Activated CD8-positive, alpha-beta memory T cell treated with anti-CD3 and anti-CD28 coated beads, Interleukin-2, amount 50 U/mL, for 4 hours (primary cell): ENCODE data around the gene PSAPL1.

Experiments used
- DNase-seq: peaks from one replicate; pipeline ENCODE4 v3.0.0-alpha.2; 2020

PSAPL1 gene, protein sequence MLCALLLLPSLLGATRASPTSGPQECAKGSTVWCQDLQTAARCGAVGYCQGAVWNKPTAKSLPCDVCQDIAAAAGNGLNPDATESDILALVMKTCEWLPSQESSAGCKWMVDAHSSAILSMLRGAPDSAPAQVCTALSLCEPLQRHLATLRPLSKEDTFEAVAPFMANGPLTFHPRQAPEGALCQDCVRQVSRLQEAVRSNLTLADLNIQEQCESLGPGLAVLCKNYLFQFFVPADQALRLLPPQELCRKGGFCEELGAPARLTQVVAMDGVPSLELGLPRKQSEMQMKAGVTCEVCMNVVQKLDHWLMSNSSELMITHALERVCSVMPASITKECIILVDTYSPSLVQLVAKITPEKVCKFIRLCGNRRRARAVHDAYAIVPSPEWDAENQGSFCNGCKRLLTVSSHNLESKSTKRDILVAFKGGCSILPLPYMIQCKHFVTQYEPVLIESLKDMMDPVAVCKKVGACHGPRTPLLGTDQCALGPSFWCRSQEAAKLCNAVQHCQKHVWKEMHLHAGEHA

DNA sequence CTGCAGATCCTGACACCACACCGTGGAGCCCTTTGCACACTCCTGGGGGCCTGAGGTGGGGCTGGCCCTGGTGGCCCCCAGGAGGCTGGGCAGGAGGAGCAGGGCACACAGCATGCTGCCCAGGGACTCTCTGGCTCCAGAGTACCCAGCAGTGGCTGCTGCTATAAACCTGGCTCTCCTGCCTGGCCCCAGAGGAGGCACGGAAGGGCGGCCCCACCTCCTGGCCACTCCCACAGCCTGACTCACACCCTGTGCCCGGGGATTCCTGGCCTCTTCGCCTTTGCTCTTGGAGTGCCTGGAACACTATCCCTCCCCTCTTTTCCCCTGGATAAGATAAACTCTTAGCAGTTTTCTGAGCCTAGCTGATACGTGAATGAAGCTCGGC lies at the start of gene PSAPL1:
Gene PSAPL1 (minus strand): TSS at position 165 of the 385 bp plus-strand sequence. CDS start 51 bp downstream, at position 114.
- DNase-seq, result no peak

DNA sequence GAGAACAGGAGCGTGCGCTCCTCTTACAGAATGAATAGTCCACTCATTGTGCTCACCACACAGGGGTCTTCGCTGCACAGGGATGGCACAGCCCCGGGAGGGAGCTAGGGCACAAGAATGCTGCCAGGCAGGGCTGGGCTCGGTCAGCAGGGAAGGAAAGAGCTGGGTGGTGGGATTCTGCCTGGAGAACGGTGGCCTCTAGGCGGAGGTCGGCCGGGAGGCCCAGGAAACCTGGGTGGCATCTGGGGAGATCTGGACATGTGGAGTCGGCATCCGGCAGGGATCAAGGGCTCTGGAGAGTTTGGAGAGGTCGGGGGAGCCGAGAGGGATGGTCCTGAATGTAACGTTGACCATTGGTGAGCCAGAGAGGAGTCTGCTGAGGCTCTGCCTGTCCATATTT lies 46.5 kb upstream of the PSAPL1 start:
- no peak for DNase-seq

- DNase-seq, result no peak
Observed at GRCh38 chr4:7480423-7480822, 45.7 kb upstream of the PSAPL1 start.

DNA sequence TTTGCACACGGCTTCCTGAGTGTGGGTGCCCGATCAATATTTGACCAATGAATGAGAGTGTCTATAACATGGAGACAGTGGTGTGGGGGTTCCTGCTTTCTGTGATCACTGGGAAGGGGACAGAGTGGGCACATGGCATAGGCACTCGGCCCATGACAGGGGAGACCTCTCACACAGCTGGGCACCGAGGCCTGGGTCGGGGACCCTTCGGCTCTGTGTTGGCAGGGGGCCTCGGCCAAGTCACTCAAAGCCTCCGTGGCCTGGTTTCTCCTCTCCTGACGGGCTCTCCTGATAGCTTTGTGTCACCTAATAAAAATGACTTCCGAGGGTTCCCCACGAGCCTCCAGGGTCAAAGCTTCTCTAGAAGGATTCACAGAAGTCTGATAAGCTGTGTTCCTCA lies 43.9 kb upstream of the PSAPL1 start:
- DNase-seq, result no peak

DNA sequence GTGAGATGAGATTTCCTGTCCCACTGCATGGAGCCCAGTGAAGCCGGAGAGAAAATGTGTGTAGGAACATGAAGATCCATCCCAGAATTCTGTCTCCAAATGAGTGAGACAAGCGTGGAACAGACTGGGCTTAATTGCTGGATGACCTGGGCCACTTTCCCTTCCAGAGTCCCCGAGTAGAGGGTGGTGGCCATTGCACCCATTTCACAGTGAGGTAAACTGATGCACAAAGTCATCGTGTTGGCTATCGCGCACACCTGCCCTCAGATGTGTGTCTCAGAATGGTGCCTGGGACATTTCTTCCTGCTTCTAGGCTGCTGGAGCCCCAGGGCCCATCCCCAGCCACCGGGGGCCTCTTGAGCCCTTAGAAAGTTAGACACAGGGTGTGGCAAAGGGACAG lies 43.0 kb upstream of the PSAPL1 start:
- no peak for DNase-seq

- no peak for DNase-seq
Observed at GRCh38 chr4:7476820-7477219, 42.1 kb upstream of the PSAPL1 start.

- no peak for DNase-seq
Observed at GRCh38 chr4:7475207-7475606, 40.5 kb upstream of the PSAPL1 start.

DNA sequence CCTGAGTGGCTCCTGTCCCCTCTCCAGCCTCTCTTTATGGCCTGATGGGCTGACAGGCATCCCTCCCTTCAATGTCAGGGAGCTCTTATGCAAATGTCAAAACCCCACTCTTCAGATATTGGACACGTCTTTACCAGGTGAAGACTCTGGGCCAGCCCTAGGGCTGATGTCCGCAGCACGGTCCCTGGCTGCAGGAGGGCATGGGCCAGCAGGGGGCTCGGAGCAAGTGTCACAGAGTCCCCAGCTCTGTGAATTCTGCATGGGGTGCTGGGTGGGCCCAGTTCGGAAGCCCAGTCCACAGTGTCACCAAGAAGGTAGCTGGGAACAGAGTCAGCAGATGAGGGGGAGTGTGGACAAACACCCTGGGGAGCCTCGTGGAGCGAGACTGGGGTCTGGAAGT lies 39.6 kb upstream of the PSAPL1 start:
- no peak for DNase-seq

GRCh38 chr4:7473081-7473480 lies 38.4 kb upstream of the PSAPL1 start:
- no peak for DNase-seq

- no peak for DNase-seq
Observed at GRCh38 chr4:7472442-7473013, 37.8 kb upstream of the PSAPL1 start.

DNA sequence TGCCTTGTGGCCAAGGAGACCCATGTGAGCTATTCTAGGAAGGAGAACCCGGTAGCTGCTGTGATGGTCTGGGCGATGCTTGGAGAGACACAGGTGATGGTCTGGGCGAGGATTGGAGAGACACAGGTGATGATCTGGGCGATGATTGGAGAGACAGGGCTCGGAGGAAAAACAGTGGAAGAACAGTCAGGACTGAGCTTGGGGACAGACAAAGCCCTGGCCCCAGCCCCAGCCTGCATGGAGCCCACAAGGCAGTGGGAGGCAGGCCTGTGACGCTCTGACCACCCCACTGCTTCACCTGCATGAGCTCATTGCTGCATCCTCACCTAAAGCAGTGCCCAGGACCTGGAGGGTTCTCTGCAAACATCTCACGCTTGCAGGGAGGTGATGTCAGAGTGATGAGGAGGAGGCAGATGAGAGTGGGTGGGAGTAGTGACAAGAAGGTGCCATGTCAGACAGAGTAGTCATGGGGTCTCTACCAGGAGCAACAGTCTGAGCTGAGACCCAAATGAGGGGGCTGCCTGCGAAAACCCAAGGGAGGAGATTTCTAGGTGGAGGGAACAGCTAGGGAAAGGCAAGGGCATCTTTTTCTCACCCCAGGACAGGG lies 35.9 kb upstream of the PSAPL1 start:
- no peak for DNase-seq

DNA sequence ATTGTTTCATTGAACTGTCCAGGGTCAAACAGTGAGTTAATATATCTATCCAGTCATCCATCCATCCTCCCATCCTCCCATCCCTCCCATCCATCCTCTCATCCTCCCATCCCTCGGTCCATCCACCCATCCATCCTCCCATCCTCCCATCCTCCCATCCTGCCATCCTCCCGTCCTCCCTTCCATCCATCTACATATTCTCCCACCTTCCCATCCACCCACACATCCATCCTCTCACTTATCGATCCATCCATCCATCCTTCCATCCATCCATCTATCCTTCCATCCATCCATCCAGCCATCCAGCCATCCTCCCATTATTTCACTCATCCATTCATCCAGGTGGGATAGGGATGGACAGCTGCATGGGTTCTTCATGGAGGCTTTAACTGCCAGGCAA lies 35.4 kb upstream of the PSAPL1 start:
- no peak for DNase-seq

DNA sequence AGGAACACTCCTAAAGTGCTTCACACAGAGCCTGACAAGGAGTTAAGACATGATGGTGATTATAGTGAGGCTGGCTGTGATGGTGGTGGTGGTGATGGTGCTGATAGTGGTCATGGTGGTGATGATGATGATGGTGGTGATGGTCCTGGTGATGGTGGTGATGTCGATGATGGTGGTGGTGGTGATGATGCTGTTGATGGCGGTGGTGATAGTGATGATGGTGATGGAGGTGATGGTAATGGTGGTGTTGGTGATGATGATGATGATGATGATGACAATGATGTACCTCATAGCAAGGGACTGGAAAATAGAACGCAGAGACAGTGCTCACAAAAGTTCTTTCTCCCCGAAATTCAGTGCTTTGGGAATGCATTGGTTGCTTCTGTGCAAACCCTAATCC lies 34.3 kb upstream of the PSAPL1 start:
- no peak for DNase-seq

GRCh38 chr4:7467471-7467870 lies 32.7 kb upstream of the PSAPL1 start:
- no peak for DNase-seq

GRCh38 chr4:7466904-7467303 lies 32.2 kb upstream of the PSAPL1 start:
- DNase-seq, result no peak

DNA sequence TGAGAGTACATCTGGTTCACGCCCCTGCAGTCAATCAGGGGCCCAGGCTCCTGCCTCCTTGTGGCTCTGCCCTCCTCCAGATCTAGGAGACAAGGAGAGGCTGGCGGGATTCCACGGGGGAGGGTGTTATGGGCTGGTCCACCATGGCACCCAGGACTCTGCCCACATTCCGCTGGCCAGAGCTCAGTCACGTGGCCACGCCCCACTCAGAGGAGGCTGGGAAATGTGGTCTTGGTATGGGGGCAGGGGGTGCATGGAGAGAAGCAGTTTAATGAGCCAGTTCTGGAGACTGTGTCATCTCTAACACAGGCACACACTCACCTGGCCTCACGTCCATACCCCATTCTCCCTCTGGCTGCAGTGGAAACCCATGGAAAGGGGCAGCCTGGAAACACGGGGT lies 31.5 kb upstream of the PSAPL1 start:
- no peak for DNase-seq

DNA sequence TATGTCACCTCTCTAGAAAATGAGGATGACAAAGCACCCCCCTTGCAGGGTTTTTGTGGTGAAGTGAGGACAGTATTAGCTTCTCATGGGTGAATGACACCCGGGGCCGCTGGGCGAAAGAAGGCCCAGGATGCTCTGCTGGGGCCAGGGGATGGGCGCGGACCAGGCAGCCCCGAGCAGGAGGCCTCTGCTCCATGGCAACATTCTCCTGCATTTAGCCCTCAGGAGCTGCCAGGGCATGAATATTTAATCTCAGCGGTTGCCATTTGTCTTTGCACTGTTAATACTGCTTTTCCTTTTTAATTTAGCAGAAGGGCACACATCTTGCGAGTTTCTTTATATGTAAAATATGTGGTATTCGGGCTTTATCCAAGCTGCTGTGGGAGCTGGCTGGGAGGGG lies 30.3 kb upstream of the PSAPL1 start:
- DNase-seq, result no peak

DNA sequence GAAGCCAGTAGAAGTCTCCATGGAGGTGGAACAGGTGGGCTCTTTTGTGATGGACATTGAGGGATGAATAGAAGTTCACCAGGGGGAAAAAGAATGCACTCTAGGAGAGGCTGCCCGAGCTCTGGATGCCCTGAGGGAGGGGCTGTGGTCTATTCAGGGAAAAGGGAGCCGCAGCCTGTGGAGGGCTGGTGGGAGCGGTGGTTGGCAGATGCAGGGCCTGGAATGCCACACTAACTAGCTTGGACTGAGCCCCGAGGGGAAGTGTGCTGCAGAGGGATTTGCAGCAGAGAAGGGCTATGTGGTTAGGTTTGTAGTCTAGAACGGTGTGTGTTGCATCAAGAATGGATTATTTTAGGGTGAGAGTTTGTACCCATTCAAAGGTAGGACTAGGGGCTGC lies 29.5 kb upstream of the PSAPL1 start:
- DNase-seq, result no peak

GRCh38 chr4:7463566-7464258 lies 29.0 kb upstream of the PSAPL1 start:
- no peak for DNase-seq

DNA sequence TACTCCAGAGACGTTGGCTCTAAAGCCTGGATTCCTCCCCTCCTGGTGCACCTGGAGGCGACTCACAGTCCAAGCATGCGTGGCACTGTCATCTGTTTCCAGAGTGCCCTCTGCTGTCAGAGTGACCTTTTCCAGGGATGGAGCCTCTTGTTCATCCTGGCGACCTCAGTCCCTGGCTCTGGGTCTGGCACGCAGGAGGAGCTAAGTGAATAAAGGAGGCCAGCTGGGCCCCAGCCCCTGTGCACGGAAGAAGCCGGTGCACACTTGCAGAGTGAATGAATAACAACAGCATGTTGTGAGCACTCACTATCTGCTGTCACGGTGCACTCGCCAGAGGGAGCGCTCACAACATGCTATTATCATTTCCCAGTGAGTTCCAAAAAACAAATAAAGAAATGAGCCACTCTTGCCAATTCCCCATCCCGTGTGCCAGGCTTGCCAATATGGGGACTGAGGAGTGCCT lies 27.8 kb upstream of the PSAPL1 start:
- no peak for DNase-seq

DNA sequence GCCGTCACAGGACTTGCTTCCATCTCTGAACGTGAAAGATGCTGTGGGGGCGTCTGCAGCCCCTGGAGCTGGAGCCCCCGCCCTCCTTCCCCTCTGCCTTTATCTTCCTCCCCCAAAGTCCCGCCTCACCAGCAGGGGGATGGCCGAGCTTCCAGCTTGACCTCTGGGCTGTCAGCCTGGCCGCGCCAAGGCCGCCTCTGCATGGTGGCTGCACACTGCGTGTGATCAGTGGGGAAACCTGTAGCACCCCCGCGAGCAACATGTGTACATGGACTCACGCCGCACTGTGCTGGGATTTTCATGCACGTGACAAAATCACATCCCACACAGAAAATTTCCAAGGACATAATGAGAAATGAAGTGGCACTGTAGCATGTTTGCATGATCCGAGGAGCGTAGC lies 26.5 kb upstream of the PSAPL1 start:
- DNase-seq, result no peak

DNA sequence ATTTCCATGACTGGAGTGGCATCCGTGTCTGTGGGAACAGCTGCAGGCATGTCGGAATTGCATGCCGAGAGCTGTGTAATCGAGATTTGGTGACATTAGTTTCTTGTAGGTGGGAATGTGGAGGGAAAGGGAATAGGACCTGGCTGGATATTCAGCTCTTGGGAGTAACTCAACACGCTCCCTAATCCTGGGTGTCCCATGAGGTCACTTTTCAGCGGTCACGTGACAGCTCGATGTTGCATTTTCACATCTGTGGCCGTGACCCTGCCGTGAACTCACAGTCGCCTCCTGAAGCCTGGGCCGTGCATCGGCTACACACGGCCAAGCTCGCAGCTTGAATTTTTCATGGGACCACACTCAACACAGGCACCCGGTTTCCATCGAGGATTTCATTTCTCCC lies 25.8 kb upstream of the PSAPL1 start:
- DNase-seq, result no peak

GRCh38 chr4:7459471-7459870 lies 24.7 kb upstream of the PSAPL1 start:
- DNase-seq, result no peak

DNA sequence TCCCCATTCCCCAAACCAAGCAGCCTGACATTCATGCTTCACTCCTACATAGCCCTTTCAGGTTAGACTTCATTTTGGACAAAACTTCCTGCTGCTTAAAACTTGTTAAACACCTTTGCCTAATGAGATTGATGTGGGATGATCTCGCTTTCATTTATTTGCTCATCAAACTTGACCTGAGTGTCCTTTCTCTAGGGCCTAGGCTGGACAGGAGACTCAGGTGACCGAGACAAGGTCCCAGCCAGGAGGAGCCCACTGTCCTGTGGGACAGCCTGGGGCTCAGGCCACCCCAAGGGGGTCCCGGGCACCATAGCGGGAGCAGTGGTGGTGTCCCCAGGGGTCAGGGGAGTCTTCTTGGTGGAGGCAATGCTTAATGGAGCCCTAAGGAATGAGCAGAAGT lies 23.7 kb upstream of the PSAPL1 start:
- no peak for DNase-seq
